ENCODE measurements around the gene ATP6V1C2.

- TF ChIP-seq CTCF (IDR thresholded peaks at IDR 0.05) (no peak), POLR2A (IDR thresholded peaks at IDR 0.05) (no peak)
Measured at GRCh38 chr2:10785260-10785659, 63.8 kb downstream of the ATP6V1C2 start.

All from body of pancreas (tissue), 4 donors.